GM20000 (cell line): ENCODE results near the gene LTBP4.

Experiments
- DNase-seq: peaks from one replicate; pipeline ENCODE4 v3.0.0; 2012; ENCODE audit warnings: low spot score
- CTCF ChIP-seq: IDR thresholded peaks from 2 replicates; pipeline ENCODE4 v1.5.1; 2012; ENCODE audit warnings: mild to moderate bottlenecking, control low read depth; ENCODE audit errors: extremely low read depth, missing control alignments

The LTBP4 gene

GRCh38 chr19:40667602-40668001 lies 66.4 kb downstream of the LTBP4 start:
- no peak for DNase-seq
- no peak for TF ChIP-seq CTCF

GRCh38 chr19:40668991-40669614 lies 67.9 kb downstream of the LTBP4 start:
- no peak for DNase-seq

GRCh38 chr19:40671404-40671803 lies 70.2 kb downstream of the LTBP4 start:
- TF ChIP-seq CTCF, result no peak
- no peak for DNase-seq

More at GRCh38 chr19:40668991-40669614, 67.9 kb downstream of the LTBP4 start:
- TF ChIP-seq CTCF, result no peak

GRCh38 chr19:40672038-40672437 lies 70.9 kb downstream of the LTBP4 start:
- TF ChIP-seq CTCF, result no peak
- no peak for DNase-seq

GRCh38 chr19:40672573-40673299 lies 71.6 kb downstream of the LTBP4 start:
- no peak for TF ChIP-seq CTCF
- DNase-seq, result no peak

GRCh38 chr19:40673397-40673796 lies 72.2 kb downstream of the LTBP4 start:
- DNase-seq, result no peak
- TF ChIP-seq CTCF, result no peak

GRCh38 chr19:40674291-40674690 lies 73.1 kb downstream of the LTBP4 start:
- no peak for TF ChIP-seq CTCF

More at GRCh38 chr19:40674291-40674690, 73.1 kb downstream of the LTBP4 start:
- DNase-seq, result no peak
